ENCODE results near the gene CTXND1. TPM values are rescaled to one million over a fixed set of nuclear protein-coding genes. Genes with fewer than 3 reads are reported as not detected.

CTXND1 gene
- total and polyA plus RNA-seq, 2 of the 8 experiments (the other 6 are each of a cell fraction or from before 2014, with no cell fraction given) = 0.03 TPM; not detected in 1

- H3K14ac ChIP-seq (ENCODE audit: insufficient read length) = no peak overlapping the region
- H3K79me1 ChIP-seq (ENCODE audit: low read depth, low read length) = no peaks in the 10 kb centered on the region
- no peaks in the 10 kb centered on the region for H3K79me2 ChIP-seq (ENCODE audit: control insufficient read depth in 1 of 2, insufficient read depth in 2 of 2, low read length in 2 of 2)
- no peaks in the 10 kb centered on the region for H3K4me1 ChIP-seq (replicated peaks in 1 of 4; ENCODE audit: control insufficient read depth in 3 of 4, insufficient read depth in 4 of 4, low read length in 3 of 4)
- H3K4me2 ChIP-seq (ENCODE audit: insufficient read depth in 1 of 2, low read depth in 2 of 2, low read length in 2 of 2) = no peak overlapping the region
- no peak overlapping the region for H2BK20ac ChIP-seq (ENCODE audit: low read length)
- H3K18ac ChIP-seq (ENCODE audit: extremely low read depth, low read length) = no peak overlapping the region
- DNase-seq (ENCODE audit: low read depth in 1 of 2, low spot score in 2 of 2) (no peak), FAIRE-seq (no peak)
- ChIA-PET CTCF (ENCODE audit: partially characterized antibody) (no interaction called here), POLR2A (ENCODE audit: partially characterized antibody) (no interaction called here)
- no peak overlapping the region for H3K23ac ChIP-seq (ENCODE audit: insufficient read length)
- peaks cover 0 to 7% (median 2%) of the 10 kb centered on the region in 4 experiments; a peak in 3 of 8 replicates for H3K36me3 ChIP-seq (ENCODE audit: control insufficient read depth in 2 of 4, insufficient read depth in 4 of 4, low read length in 3 of 4)
- H3K23me2 ChIP-seq (ENCODE audit: low read depth, low read length) = no peaks in the 10 kb centered on the region
- no peak overlapping the region for H2AFZ ChIP-seq (ENCODE audit: low read length)
- H2BK15ac ChIP-seq (ENCODE audit: low read length) = no peak overlapping the region
- no peak for TF ChIP-seq SAP30 (IDR thresholded peaks at IDR 0.05; ENCODE audit: insufficient read depth, insufficient replicate concordance, low read length)
- no peak overlapping the region for H2BK5ac ChIP-seq (ENCODE audit: low read depth, low read length)
- no peaks in the 10 kb centered on the region for H3K9me3 ChIP-seq (ENCODE audit: insufficient read depth in 2 of 2, low read depth in 1 of 2, low read length in 1 of 2)
- H3K27ac ChIP-seq (ENCODE audit: low read depth, low read length) = no peak overlapping the region
- no peak overlapping the region for H2AK5ac ChIP-seq (ENCODE audit: low read depth, low read length)
- no peak overlapping the region for H3K56ac ChIP-seq (replicated peaks; ENCODE audit: insufficient read length, low read depth, low read length)
- H2BK120ac ChIP-seq (replicated peaks; ENCODE audit: low read depth, low read length) = no peak overlapping the region
- no peak overlapping the region for H4K8ac ChIP-seq (ENCODE audit: extremely low read depth, insufficient read depth, low read length)
- H4K91ac ChIP-seq (replicated peaks; ENCODE audit: insufficient read length, low read length) = no peak overlapping the region
- H4K5ac ChIP-seq (ENCODE audit: insufficient read length, low read depth, low read length) = no peak overlapping the region
- H3K4ac ChIP-seq (replicated peaks; ENCODE audit: insufficient read length, low read depth, low read length) = no peak overlapping the region
- H3K4me3 ChIP-seq (ENCODE audit: extremely low read depth in 1 of 4, insufficient read depth in 2 of 4, low read depth in 3 of 4, low read length in 4 of 4) = no peak overlapping the region
- no peak overlapping the region for H2BK12ac ChIP-seq (ENCODE audit: low read depth, low read length)
- 89% methylated on average over 2 of the region's 2 CpGs; no CpG with 5 or more reads in 1 of the 2 experiments for WGBS, 2 experiments (ENCODE audit: extremely low coverage in 1 of 2, insufficient coverage in 1 of 2, insufficient read length in 1 of 2, insufficient replicate concordance in 2 of 2, low coverage in 1 of 2, low lambda C conversion rate in 2 of 2, missing lambda C conversion rate in 1 of 2)
- H4K20me1 ChIP-seq (replicated peaks in 1 of 2; ENCODE audit: control insufficient read depth in 1 of 2, insufficient read depth in 2 of 2, low read length in 2 of 2) = no peaks in the 10 kb centered on the region
- H3K27me3 ChIP-seq (replicated peaks in 1 of 4; ENCODE audit: control insufficient read depth in 3 of 4, extremely low read depth in 1 of 4, insufficient read depth in 3 of 4, low read length in 3 of 4) = no peaks in the 10 kb centered on the region
- H3K9ac ChIP-seq (replicated peaks in 1 of 4; ENCODE audit: extremely low read depth in 1 of 4, low read depth in 3 of 4, low read length in 3 of 4) = no peak overlapping the region
These were observed 66.9 kb downstream of the CTXND1 start for GRCh38 chr15:80185152-80185551.

All from H1 (cell line).